Measurements from ENCODE around the gene GARS1.

Gene GARS1

GRCh38 chr7:30674876-30675275 is 80.2 kb downstream of the GARS1 start:
- H3K4me1 ChIP-seq (ENCODE audit: insufficient read depth, insufficient read length) = no peaks in the 10 kb centered on the region
- DNase-seq (ENCODE audit: low read depth, low spot score) = no peak
- H3K36me3 ChIP-seq (ENCODE audit: insufficient read depth, insufficient read length, low read length) = no peaks in the 10 kb centered on the region
- no peaks in the 10 kb centered on the region for H3K9me3 ChIP-seq (ENCODE audit: insufficient read depth, low read length)
- H3K4me3 ChIP-seq (ENCODE audit: insufficient read length, low read depth) = no peak overlapping the region
- H3K9ac ChIP-seq (ENCODE audit: insufficient read length, low read depth) = no peak overlapping the region
- TF ChIP-seq ZNF274 (IDR thresholded peaks at IDR 0.05; ENCODE audit: low read depth, low read length) (no peak), YY1 (IDR thresholded peaks at IDR 0.05; ENCODE audit: insufficient read depth, insufficient read length) (no peak), SUZ12 (IDR thresholded peaks at IDR 0.05; ENCODE audit: extremely low read depth, insufficient read depth, insufficient read length) (no peak)
- peaks cover 14% of the 10 kb centered on the region for H3K27me3 ChIP-seq (ENCODE audit: insufficient read depth, insufficient read length)

GRCh38 chr7:30678805-30679204 is 84.1 kb downstream of the GARS1 start:
- H3K4me1 ChIP-seq (ENCODE audit: insufficient read depth, insufficient read length) = peaks cover 11% of the 10 kb centered on the region
- H3K27me3 ChIP-seq (ENCODE audit: insufficient read depth, insufficient read length) = peaks cover 48% of the 10 kb centered on the region
- TF ChIP-seq YY1 (IDR thresholded peaks at IDR 0.05; ENCODE audit: insufficient read depth, insufficient read length) (no peak), ZNF274 (IDR thresholded peaks at IDR 0.05; ENCODE audit: low read depth, low read length) (no peak), SUZ12 (IDR thresholded peaks at IDR 0.05; ENCODE audit: extremely low read depth, insufficient read depth, insufficient read length) (no peak)
- DNase-seq (ENCODE audit: low read depth, low spot score) = no peak
- H3K9ac ChIP-seq (ENCODE audit: insufficient read length, low read depth) = no peak overlapping the region
- no peak overlapping the region for H3K4me3 ChIP-seq (ENCODE audit: insufficient read length, low read depth)
- H3K9me3 ChIP-seq (ENCODE audit: insufficient read depth, low read length) = no peaks in the 10 kb centered on the region
- no peaks in the 10 kb centered on the region for H3K36me3 ChIP-seq (ENCODE audit: insufficient read depth, insufficient read length, low read length)

GRCh38 chr7:30679664-30680063 is 85.0 kb downstream of the GARS1 start:
- DNase-seq (ENCODE audit: low read depth, low spot score) = no peak
- peaks cover 46% of the 10 kb centered on the region for H3K27me3 ChIP-seq (ENCODE audit: insufficient read depth, insufficient read length)
- no peak overlapping the region for H3K9ac ChIP-seq (ENCODE audit: insufficient read length, low read depth)
- H3K36me3 ChIP-seq (ENCODE audit: insufficient read depth, insufficient read length, low read length) = no peaks in the 10 kb centered on the region
- H3K9me3 ChIP-seq (ENCODE audit: insufficient read depth, low read length) = no peaks in the 10 kb centered on the region
- H3K4me3 ChIP-seq (ENCODE audit: insufficient read length, low read depth) = no peak overlapping the region
- TF ChIP-seq YY1 (IDR thresholded peaks at IDR 0.05; ENCODE audit: insufficient read depth, insufficient read length) = no peak
- TF ChIP-seq SUZ12 (IDR thresholded peaks at IDR 0.05; ENCODE audit: extremely low read depth, insufficient read depth, insufficient read length) = no peak
- H3K4me1 ChIP-seq (ENCODE audit: insufficient read depth, insufficient read length) = peaks cover 18% of the 10 kb centered on the region

- Histone ChIP-seq H3K27me3 (ENCODE audit: insufficient read depth, insufficient read length) (peaks cover 46% of the 10 kb centered on the region), H3K36me3 (ENCODE audit: insufficient read depth, insufficient read length, low read length) (no peaks in the 10 kb centered on the region), H3K9ac (ENCODE audit: insufficient read length, low read depth) (peak overlapping the region; percentile 74), H3K4me1 (ENCODE audit: insufficient read depth, insufficient read length) (peaks cover 21% of the 10 kb centered on the region), H3K9me3 (ENCODE audit: insufficient read depth, low read length) (no peaks in the 10 kb centered on the region), H3K4me3 (ENCODE audit: insufficient read length, low read depth) (peak overlapping the region; percentile 63)
- DNase-seq (ENCODE audit: low read depth, low spot score) = peak; percentile 74
- TF ChIP-seq SUZ12 (IDR thresholded peaks at IDR 0.05; ENCODE audit: extremely low read depth, insufficient read depth, insufficient read length) (no peak), ZNF274 (IDR thresholded peaks at IDR 0.05; ENCODE audit: low read depth, low read length) (no peak), YY1 (IDR thresholded peaks at IDR 0.05; ENCODE audit: insufficient read depth, insufficient read length) (no peak)
These were observed 86.7 kb downstream of the GARS1 start for GRCh38 chr7:30681331-30681797.

GRCh38 chr7:30681815-30682211 is 87.1 kb downstream of the GARS1 start:
- peaks cover 21% of the 10 kb centered on the region for H3K4me1 ChIP-seq (ENCODE audit: insufficient read depth, insufficient read length)
- peak overlapping the region; percentile 74 for H3K9ac ChIP-seq (ENCODE audit: insufficient read length, low read depth)
- H3K4me3 ChIP-seq (ENCODE audit: insufficient read length, low read depth) = peak overlapping the region; percentile 63
- no peaks in the 10 kb centered on the region for H3K9me3 ChIP-seq (ENCODE audit: insufficient read depth, low read length)
- H3K27me3 ChIP-seq (ENCODE audit: insufficient read depth, insufficient read length) = peaks cover 42% of the 10 kb centered on the region
- no peaks in the 10 kb centered on the region for H3K36me3 ChIP-seq (ENCODE audit: insufficient read depth, insufficient read length, low read length)
- TF ChIP-seq SUZ12 (IDR thresholded peaks at IDR 0.05; ENCODE audit: extremely low read depth, insufficient read depth, insufficient read length) = no peak
- no peak for TF ChIP-seq ZNF274 (IDR thresholded peaks at IDR 0.05; ENCODE audit: low read depth, low read length)
- no peak for TF ChIP-seq YY1 (IDR thresholded peaks at IDR 0.05; ENCODE audit: insufficient read depth, insufficient read length)
- no peak for DNase-seq (ENCODE audit: low read depth, low spot score)

- Histone ChIP-seq H3K27me3 (ENCODE audit: insufficient read depth, insufficient read length) (peaks cover 42% of the 10 kb centered on the region), H3K9ac (ENCODE audit: insufficient read length, low read depth) (peak within 1 kb of the TSS; percentile 74), H3K9me3 (ENCODE audit: insufficient read depth, low read length) (no peaks in the 10 kb centered on the region), H3K4me3 (ENCODE audit: insufficient read length, low read depth) (peak within 1 kb of the TSS; percentile 63), H3K36me3 (ENCODE audit: insufficient read depth, insufficient read length, low read length) (no peaks in the 10 kb centered on the region), H3K4me1 (ENCODE audit: insufficient read depth, insufficient read length) (peaks cover 21% of the 10 kb centered on the region)
- TF ChIP-seq YY1 (IDR thresholded peaks at IDR 0.05; ENCODE audit: insufficient read depth, insufficient read length) = no peak
- TF ChIP-seq SUZ12 (IDR thresholded peaks at IDR 0.05; ENCODE audit: extremely low read depth, insufficient read depth, insufficient read length) = peak; percentile 1
- no peak for DNase-seq (ENCODE audit: low read depth, low spot score)
These were observed 87.8 kb downstream of the GARS1 start, which contains the start of gene CRHR2 for GRCh38 chr7:30682212-30683083. CRHR2 (minus strand) TSS chr7:30682456; CDS start chr7:30682280, 176 bp downstream.

- DNase-seq (ENCODE audit: low read depth, low spot score) = no peak
- Histone ChIP-seq H3K36me3 (ENCODE audit: insufficient read depth, insufficient read length, low read length) (no peaks in the 10 kb centered on the region), H3K9me3 (ENCODE audit: insufficient read depth, low read length) (no peaks in the 10 kb centered on the region), H3K9ac (ENCODE audit: insufficient read length, low read depth) (no peak overlapping the region), H3K27me3 (ENCODE audit: insufficient read depth, insufficient read length) (peaks cover 42% of the 10 kb centered on the region), H3K4me3 (ENCODE audit: insufficient read length, low read depth) (no peak overlapping the region), H3K4me1 (ENCODE audit: insufficient read depth, insufficient read length) (peaks cover 21% of the 10 kb centered on the region)
- TF ChIP-seq ZNF274 (IDR thresholded peaks at IDR 0.05; ENCODE audit: low read depth, low read length) = no peak
- no peak for TF ChIP-seq YY1 (IDR thresholded peaks at IDR 0.05; ENCODE audit: insufficient read depth, insufficient read length)
- no peak for TF ChIP-seq SUZ12 (IDR thresholded peaks at IDR 0.05; ENCODE audit: extremely low read depth, insufficient read depth, insufficient read length)
These were observed 88.6 kb downstream of the GARS1 start for GRCh38 chr7:30683306-30683705.
